Nephron progenitor cell (in vitro differentiated cells): ENCODE results near the gene FGF1.

Experiments
- DNase-seq: peaks from one replicate; pipeline ENCODE4 v3.0.0; 2021
- H3K27ac Mint-ChIP-seq: 2 replicates; pipeline ENCODE4 v1.8.0; 2021; ENCODE audit warnings: mild to moderate bottlenecking, moderate library complexity, mixed read lengths
- H3K27me3 Mint-ChIP-seq: 2 replicates; pipeline ENCODE4 v1.8.0; 2021; ENCODE audit warnings: mild to moderate bottlenecking, low read depth, mixed read lengths; ENCODE audit not compliant: poor library complexity
- H3K36me3 Mint-ChIP-seq: 2 replicates; pipeline ENCODE4 v1.8.0; 2021; ENCODE audit warnings: low read depth, mixed read lengths
- H3K4me1 Mint-ChIP-seq: 2 replicates; pipeline ENCODE4 v1.8.0; 2021; ENCODE audit warnings: mixed read lengths
- H3K4me3 Mint-ChIP-seq: 2 replicates; pipeline ENCODE4 v1.8.0; 2021; ENCODE audit warnings: mild to moderate bottlenecking, moderate library complexity, mixed read lengths
- H3K9me3 Mint-ChIP-seq: 2 replicates; pipeline ENCODE4 v1.8.0; 2021; ENCODE audit warnings: mild to moderate bottlenecking, moderate library complexity, mixed read lengths
- TF ChIP-seq, protein P1 (sequence below): fragments of 200-600 bp; sonication (generic); IDR thresholded peaks from 2 replicates; pipeline ENCODE4 v1.5.0; 2021; ENCODE audit warnings: antibody characterized with exemption

Gene FGF1

DNA sequence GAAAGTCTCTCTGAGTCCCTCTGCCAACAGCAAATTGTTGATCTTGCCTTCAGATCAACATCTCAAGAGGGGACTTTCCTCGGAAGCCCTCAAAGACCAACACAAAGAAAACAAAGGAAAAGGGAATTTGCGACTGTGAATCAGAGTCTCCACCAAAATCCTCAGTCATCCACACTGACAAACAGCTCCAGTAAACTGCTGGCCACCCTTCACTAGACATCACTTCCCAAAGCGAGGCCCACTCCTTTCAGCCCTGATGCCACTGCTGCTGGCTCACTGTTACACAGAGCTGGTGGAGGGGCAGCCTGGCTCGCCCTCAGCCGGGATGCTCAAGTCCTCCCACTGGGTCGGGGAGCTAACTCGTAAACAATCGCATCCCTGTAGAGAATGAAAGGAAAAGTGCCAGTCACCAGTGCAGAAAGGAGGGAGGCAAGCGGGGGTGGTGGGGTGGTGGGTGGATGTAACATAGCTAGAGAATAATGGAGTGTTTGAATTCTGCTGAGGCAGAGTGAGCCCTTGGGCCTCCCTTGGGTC, 1.3 kb downstream of the FGF1 start:
- no peaks in the 10 kb centered on the region for H3K9me3 Mint-ChIP-seq
- peak overlapping the region; percentile 49 for H3K27ac Mint-ChIP-seq
- TF ChIP-seq, protein P1, sequence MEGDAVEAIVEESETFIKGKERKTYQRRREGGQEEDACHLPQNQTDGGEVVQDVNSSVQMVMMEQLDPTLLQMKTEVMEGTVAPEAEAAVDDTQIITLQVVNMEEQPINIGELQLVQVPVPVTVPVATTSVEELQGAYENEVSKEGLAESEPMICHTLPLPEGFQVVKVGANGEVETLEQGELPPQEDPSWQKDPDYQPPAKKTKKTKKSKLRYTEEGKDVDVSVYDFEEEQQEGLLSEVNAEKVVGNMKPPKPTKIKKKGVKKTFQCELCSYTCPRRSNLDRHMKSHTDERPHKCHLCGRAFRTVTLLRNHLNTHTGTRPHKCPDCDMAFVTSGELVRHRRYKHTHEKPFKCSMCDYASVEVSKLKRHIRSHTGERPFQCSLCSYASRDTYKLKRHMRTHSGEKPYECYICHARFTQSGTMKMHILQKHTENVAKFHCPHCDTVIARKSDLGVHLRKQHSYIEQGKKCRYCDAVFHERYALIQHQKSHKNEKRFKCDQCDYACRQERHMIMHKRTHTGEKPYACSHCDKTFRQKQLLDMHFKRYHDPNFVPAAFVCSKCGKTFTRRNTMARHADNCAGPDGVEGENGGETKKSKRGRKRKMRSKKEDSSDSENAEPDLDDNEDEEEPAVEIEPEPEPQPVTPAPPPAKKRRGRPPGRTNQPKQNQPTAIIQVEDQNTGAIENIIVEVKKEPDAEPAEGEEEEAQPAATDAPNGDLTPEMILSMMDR: no peak
- DNase-seq: no peak
- H3K27me3 Mint-ChIP-seq: peaks cover 4% of the 10 kb centered on the region
- H3K4me1 Mint-ChIP-seq: peaks cover 40% of the 10 kb centered on the region
- no peaks in the 10 kb centered on the region for H3K36me3 Mint-ChIP-seq
- no peak overlapping the region for H3K4me3 Mint-ChIP-seq

DNA sequence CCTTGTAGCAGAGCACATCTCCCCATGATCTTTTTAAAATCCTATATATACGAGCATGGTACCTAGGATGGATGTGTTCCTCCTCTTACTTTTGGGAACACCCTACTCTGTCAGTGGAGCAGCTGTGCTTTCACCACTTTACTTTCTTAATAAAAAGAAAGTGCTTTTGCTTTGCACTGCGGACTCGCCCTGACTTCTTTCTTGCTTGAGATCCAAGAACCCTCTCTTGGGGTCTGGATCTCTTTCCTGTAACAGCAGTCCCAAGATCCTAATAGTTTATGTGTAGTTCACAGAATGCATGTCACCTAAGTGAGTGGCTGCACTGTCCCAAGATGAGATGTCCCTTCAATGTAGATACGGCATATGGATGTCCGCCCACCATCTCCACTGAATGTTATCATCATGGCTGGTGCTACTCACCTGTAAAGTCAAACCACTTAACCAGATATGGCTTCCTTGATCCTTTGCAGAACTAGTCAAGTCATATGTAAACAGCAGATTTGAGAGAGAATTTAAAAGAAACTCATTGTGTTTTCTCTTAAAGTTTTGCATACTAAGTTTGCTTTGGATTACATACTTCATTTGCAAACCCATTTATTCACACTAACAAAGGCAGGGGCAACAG, 1.9 kb downstream of the FGF1 start:
- no peaks in the 10 kb centered on the region for H3K9me3 Mint-ChIP-seq
- H3K4me3 Mint-ChIP-seq: no peak overlapping the region
- no peaks in the 10 kb centered on the region for H3K36me3 Mint-ChIP-seq
- TF ChIP-seq, protein P1: no peak
- peaks cover 4% of the 10 kb centered on the region for H3K27me3 Mint-ChIP-seq
- DNase-seq: no peak
- H3K4me1 Mint-ChIP-seq: peaks cover 40% of the 10 kb centered on the region
- no peak overlapping the region for H3K27ac Mint-ChIP-seq

DNA sequence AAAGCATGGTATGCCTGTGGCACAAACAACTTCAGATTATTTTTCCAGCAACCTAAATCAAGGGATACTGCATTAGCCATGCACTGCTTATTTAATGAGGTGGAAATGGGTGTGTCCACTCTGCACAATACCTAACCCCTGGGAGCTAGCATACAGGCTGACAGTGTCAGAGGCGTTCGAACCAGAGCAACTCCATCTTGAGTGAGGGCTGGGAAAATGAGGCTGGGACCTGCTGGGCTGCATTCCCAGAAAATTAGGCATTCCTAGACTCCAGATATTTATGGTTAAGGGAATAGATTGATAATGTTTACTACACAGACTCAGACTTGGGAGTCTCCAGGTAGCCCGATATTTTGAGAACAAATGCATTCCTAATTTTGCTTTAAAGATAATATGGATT, 2.8 kb downstream of the FGF1 start:
- Mint-ChIP-seq H3K9me3 (no peaks in the 10 kb centered on the region), H3K27ac (no peak overlapping the region), H3K4me1 (peaks cover 45% of the 10 kb centered on the region), H3K4me3 (no peak overlapping the region), H3K36me3 (no peaks in the 10 kb centered on the region), H3K27me3 (peaks cover 4% of the 10 kb centered on the region)
- TF ChIP-seq, protein P1: no peak
- DNase-seq: no peak

DNA sequence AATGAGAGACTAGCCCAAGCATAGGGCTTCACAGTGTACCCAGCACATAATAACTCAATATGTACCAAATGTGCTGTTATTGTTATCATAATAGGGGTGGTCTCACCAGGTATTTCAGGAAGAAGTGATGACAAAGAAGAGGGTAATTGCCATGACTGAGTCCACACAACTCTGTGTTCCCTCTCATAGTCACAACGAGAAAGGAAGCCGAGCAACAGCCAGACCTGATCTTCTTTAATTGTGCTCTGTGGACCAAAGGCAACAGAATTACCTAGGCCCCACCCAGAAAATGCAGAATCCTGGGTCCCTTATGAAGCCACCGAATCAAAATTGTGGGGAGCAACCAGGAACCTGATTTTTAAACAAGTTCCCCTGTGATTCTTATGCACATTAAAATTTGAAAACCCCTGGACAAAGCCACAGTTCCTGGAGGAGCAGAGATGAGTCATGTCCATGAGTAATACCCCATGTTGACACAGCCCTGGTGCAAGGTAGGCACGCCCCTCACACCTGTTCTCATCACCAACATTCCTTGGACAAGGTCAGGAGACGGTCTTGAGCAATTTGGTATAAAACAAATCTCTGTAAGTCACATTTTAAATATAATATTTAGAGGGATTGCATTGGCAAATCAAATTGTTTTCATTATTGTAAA, 5.2 kb downstream of the FGF1 start:
- H3K36me3 Mint-ChIP-seq: no peaks in the 10 kb centered on the region
- H3K4me1 Mint-ChIP-seq: peaks cover 30% of the 10 kb centered on the region
- H3K27ac Mint-ChIP-seq: no peak overlapping the region
- H3K9me3 Mint-ChIP-seq: no peaks in the 10 kb centered on the region
- no peak for DNase-seq
- H3K4me3 Mint-ChIP-seq: no peak overlapping the region
- peaks cover 4% of the 10 kb centered on the region for H3K27me3 Mint-ChIP-seq
- TF ChIP-seq, protein P1: no peak

DNA sequence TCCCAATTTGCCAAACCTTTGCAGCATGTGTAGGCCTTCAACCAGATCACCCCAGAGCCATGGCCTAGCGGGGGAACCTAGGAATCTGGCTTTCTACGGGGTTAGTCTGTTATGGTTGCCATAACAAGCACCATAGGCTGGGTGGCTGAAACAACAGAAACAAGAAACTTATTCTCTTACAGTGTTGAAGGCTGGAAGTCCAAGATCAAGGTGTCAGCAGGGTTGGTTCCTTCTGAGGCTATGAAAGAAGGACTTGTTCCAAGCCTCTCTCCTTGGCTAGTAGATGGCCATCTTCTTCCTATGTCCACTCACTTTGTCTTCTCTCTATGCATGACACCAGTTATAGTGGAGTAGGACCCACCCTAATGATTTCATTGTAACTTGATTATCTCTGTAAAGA, 6.1 kb downstream of the FGF1 start:
- H3K4me1 Mint-ChIP-seq: peaks cover 29% of the 10 kb centered on the region

More for the DNA sequence above, 6.1 kb downstream of the FGF1 start:
- H3K27ac Mint-ChIP-seq: no peak overlapping the region
- no peaks in the 10 kb centered on the region for H3K36me3 Mint-ChIP-seq
- TF ChIP-seq, protein P1: no peak
- no peak for DNase-seq
- H3K27me3 Mint-ChIP-seq: peaks cover 4% of the 10 kb centered on the region
- H3K4me3 Mint-ChIP-seq: no peak overlapping the region
- no peaks in the 10 kb centered on the region for H3K9me3 Mint-ChIP-seq
